GM20000 (cell line): Measurements from ENCODE around the gene SUPT3H.

Source experiments
- DNase-seq: peaks from one replicate; pipeline ENCODE4 v3.0.0; 2012; ENCODE audit warnings: low spot score
- CTCF ChIP-seq: IDR thresholded peaks from 2 replicates; pipeline ENCODE4 v1.5.1; 2012; ENCODE audit warnings: mild to moderate bottlenecking, control low read depth; ENCODE audit errors: extremely low read depth, missing control alignments

The SUPT3H gene

GRCh38 chr6:45323656-45324224, 54.0 kb downstream of the SUPT3H start:
- TF ChIP-seq CTCF: no peak
- no peak for DNase-seq

DNA sequence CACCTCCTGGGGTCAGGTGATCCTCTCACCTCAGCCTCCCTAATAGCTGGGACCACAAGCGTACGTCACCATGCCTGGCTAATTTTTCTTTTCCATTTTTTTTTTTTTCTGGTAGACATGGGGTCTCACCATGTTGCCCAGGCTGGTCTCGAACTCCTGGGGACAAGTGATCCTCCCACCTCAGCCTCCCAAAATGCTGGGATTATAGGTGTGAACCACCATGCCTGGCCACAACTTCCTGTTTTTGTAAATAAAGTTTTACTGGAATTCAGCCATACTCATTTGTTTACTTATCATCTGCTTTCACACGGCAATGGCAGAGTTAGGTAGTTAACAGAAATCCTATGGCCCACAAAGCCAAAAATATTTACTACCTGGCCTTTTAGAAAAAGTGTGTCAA, 57.4 kb downstream of the SUPT3H start:
- TF ChIP-seq CTCF: no peak

DNA sequence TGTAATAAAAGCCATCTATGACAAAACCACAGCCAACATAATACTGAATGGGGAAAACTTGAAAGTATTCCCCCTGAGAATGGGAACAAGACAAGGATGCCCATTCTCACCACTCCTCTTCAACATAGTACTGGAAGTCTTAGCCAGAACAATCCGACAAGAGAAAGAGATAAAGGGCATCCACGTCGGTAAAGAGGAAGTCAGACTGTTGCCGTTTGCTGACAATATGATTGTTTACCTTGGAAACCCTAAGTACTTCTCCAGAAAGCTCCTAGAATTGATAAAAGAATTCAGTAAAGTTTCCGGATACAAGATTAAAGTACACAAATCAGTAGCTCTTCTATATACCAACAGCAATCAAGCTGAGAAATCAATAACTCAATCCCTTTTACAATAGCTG, 63.6 kb downstream of the SUPT3H start:
- TF ChIP-seq CTCF: no peak
- no peak for DNase-seq

More for the DNA sequence above, 57.4 kb downstream of the SUPT3H start:
- DNase-seq: no peak

DNA sequence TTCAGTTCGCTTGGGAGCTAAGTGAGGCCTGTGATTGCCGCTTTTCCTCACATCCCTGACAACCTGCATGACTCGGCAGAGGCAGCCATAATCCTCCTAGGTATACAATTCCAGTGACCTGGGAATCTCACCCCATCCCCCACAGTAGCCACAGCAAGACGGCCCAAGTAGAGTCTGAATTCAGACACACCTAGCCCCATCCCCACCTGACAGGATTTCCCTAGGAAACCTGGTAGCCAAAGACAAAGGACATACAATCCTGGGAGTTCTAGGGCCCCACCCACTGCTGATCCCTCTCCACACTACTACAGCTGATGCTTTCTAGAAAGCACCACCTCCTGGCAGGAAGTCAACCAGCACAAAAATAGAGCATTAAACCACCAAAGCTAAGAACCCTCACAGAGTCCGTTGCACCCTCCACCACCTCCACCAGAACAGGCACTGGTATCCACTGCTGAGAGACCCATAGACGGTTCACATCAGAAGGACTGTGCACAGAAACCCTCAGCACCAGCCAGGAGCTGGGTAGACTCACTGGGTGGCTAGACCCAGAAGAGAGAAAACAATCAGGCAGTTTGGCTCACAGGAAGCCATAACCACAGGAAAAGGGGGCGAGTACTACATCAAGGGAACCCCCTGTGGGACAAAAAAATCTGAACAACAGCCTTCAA, 67.5 kb downstream of the SUPT3H start:
- no peak for TF ChIP-seq CTCF
- no peak for DNase-seq

DNA sequence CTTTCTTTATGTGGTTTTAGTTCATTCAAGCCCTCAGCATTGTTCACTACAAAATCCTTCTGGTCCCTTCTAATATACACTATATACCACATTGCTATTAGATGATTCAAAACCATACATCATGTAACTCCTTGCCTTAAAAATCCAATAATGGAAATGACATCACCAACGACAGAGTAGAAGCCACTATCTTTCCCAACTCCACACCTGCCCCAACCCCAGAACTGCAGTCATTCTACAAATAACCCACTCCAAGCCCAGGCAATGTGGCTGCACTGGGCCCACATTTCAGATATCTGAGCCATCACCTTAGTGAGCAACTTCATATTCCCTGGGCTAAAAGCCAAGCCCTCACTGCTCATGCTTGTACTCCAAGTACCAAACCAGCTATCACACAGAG, 72.2 kb downstream of the SUPT3H start:
- DNase-seq: no peak
- no peak for TF ChIP-seq CTCF

GRCh38 chr6:45302832-45303231, 74.9 kb downstream of the SUPT3H start:
- TF ChIP-seq CTCF: no peak
- DNase-seq: no peak

- no peak for TF ChIP-seq CTCF
- DNase-seq: no peak
These were observed 76.2 kb downstream of the SUPT3H start for GRCh38 chr6:45301348-45302142.
